ENCODE measurements around the gene SYNPR. TPM values are rescaled to one million over a fixed set of nuclear protein-coding genes. Genes with fewer than 3 reads are reported as not detected.

The SYNPR gene
- total RNA-seq, 1 experiment from 2014 or later = 17.6 TPM

GRCh38 chr3:63429905-63430304 is 151.8 kb downstream of the SYNPR start:
- H3K9me3 ChIP-seq (ENCODE audit: low read depth, low read length, poor library complexity, severe bottlenecking) = no peaks in the 10 kb centered on the region
- no peak overlapping the region for H3K4me3 ChIP-seq (ENCODE audit: low read depth, low read length, poor library complexity, severe bottlenecking)
- H3K4me1 ChIP-seq (ENCODE audit: insufficient read depth, low read length, poor library complexity, severe bottlenecking) = no peaks in the 10 kb centered on the region
- no TSS peak for BruUV-seq (replicated peaks)
- ChIA-PET CTCF (no interaction called here), POLR2A (ENCODE audit: low non-redundant PET) (no interaction called here)
- H3K27ac ChIP-seq (ENCODE audit: low read depth, low read length, poor library complexity, severe bottlenecking) = no peak overlapping the region
- TF ChIP-seq, protein P1, sequence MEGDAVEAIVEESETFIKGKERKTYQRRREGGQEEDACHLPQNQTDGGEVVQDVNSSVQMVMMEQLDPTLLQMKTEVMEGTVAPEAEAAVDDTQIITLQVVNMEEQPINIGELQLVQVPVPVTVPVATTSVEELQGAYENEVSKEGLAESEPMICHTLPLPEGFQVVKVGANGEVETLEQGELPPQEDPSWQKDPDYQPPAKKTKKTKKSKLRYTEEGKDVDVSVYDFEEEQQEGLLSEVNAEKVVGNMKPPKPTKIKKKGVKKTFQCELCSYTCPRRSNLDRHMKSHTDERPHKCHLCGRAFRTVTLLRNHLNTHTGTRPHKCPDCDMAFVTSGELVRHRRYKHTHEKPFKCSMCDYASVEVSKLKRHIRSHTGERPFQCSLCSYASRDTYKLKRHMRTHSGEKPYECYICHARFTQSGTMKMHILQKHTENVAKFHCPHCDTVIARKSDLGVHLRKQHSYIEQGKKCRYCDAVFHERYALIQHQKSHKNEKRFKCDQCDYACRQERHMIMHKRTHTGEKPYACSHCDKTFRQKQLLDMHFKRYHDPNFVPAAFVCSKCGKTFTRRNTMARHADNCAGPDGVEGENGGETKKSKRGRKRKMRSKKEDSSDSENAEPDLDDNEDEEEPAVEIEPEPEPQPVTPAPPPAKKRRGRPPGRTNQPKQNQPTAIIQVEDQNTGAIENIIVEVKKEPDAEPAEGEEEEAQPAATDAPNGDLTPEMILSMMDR (conservative IDR thresholded peaks at IDR 0.05; ENCODE audit: low read depth, low read length) = no peak
- no peak for TF ChIP-seq EZH2 (IDR thresholded peaks at IDR 0.05; ENCODE audit: borderline replicate concordance, low read depth, low read length, poor library complexity, severe bottlenecking)
- intact Hi-C loops (cut with micrococcal nuclease; ENCODE audit: unreplicated experiment) = no loop called here
- no peak for DNase-seq (ENCODE audit: low spot score)
- H3K36me3 ChIP-seq (ENCODE audit: insufficient read depth, low read length, poor library complexity, severe bottlenecking) = no peaks in the 10 kb centered on the region
- H3K27me3 ChIP-seq (replicated peaks; ENCODE audit: insufficient read depth, low read depth, low read length, poor library complexity) = no peaks in the 10 kb centered on the region

DNA sequence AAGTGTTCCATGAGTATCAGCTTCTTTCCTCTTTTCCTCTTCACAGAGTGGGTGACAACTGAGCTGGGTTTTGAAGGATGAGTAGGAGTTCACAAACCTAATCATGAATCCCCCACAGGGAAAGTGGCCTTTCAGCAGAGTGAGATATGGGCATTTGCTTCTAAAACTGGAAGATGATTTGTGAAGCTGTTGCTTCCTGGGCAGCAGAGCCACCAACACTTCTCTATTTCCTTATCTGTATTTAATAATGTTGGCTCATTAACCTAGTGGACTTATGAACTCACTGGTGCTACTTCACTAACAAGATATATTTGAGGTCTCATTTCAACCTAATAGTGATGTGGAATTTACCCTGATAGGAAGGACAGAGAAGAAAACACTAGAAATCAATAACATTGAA is 152.8 kb downstream of the SYNPR start:
- Histone ChIP-seq H3K27me3 (replicated peaks; ENCODE audit: insufficient read depth, low read depth, low read length, poor library complexity) (no peaks in the 10 kb centered on the region), H3K4me1 (ENCODE audit: insufficient read depth, low read length, poor library complexity, severe bottlenecking) (no peaks in the 10 kb centered on the region), H3K9me3 (ENCODE audit: low read depth, low read length, poor library complexity, severe bottlenecking) (no peaks in the 10 kb centered on the region), H3K27ac (ENCODE audit: low read depth, low read length, poor library complexity, severe bottlenecking) (no peak overlapping the region), H3K36me3 (ENCODE audit: insufficient read depth, low read length, poor library complexity, severe bottlenecking) (no peaks in the 10 kb centered on the region), H3K4me3 (ENCODE audit: low read depth, low read length, poor library complexity, severe bottlenecking) (no peak overlapping the region)
- TF ChIP-seq EZH2 (IDR thresholded peaks at IDR 0.05; ENCODE audit: borderline replicate concordance, low read depth, low read length, poor library complexity, severe bottlenecking) = no peak
- TF ChIP-seq, protein P1 (conservative IDR thresholded peaks at IDR 0.05; ENCODE audit: low read depth, low read length) = no peak
- no peak for DNase-seq (ENCODE audit: low spot score)
- CTCF ChIA-PET = no interaction called here
- BruUV-seq (replicated peaks) = no TSS peak
- POLR2A ChIA-PET (ENCODE audit: low non-redundant PET) = no interaction called here
- intact Hi-C loops (cut with micrococcal nuclease; ENCODE audit: unreplicated experiment) = no loop called here

- ChIA-PET POLR2A (ENCODE audit: low non-redundant PET) (no interaction called here), CTCF (no interaction called here)
- Histone ChIP-seq H3K27me3 (replicated peaks; ENCODE audit: insufficient read depth, low read depth, low read length, poor library complexity) (no peaks in the 10 kb centered on the region), H3K4me3 (ENCODE audit: low read depth, low read length, poor library complexity, severe bottlenecking) (no peak overlapping the region), H3K4me1 (ENCODE audit: insufficient read depth, low read length, poor library complexity, severe bottlenecking) (peaks cover under 1% of the 10 kb centered on the region), H3K27ac (ENCODE audit: low read depth, low read length, poor library complexity, severe bottlenecking) (no peak overlapping the region), H3K9me3 (ENCODE audit: low read depth, low read length, poor library complexity, severe bottlenecking) (no peaks in the 10 kb centered on the region), H3K36me3 (ENCODE audit: insufficient read depth, low read length, poor library complexity, severe bottlenecking) (no peaks in the 10 kb centered on the region)
- TF ChIP-seq EZH2 (IDR thresholded peaks at IDR 0.05; ENCODE audit: borderline replicate concordance, low read depth, low read length, poor library complexity, severe bottlenecking) = no peak
- TF ChIP-seq, protein P1 (conservative IDR thresholded peaks at IDR 0.05; ENCODE audit: low read depth, low read length) = no peak
- no TSS peak for BruUV-seq (replicated peaks)
- DNase-seq (ENCODE audit: low spot score) = no peak
- intact Hi-C loops (cut with micrococcal nuclease; ENCODE audit: unreplicated experiment) = no loop called here
Observed at GRCh38 chr3:63437858-63438257, 159.8 kb downstream of the SYNPR start.

Data from A673 (cell line).